ENCODE measurements around the gene OLFM4. TPM values are rescaled to one million over a fixed set of nuclear protein-coding genes. Genes with fewer than 3 reads are reported as not detected.

The OLFM4 gene
- total RNA-seq, 1 experiment from 2014 or later: 0.12 TPM

- Histone ChIP-seq H3K36me3 (ENCODE audit: control insufficient read depth in 1 of 2, insufficient read depth in 2 of 2, low read length in 2 of 2) (no peaks in the 10 kb centered on the region), H3K9me3 (ENCODE audit: control insufficient read depth in 1 of 2, insufficient read depth in 1 of 2, low read depth in 1 of 2, low read length in 2 of 2) (no peaks in the 10 kb centered on the region), H3K4me3 (replicated peaks in 1 of 2; ENCODE audit: low read depth in 1 of 2, low read length in 2 of 2) (no peak overlapping the region), H3K4me2 (ENCODE audit: low read length) (no peak overlapping the region), H4K20me1 (ENCODE audit: insufficient read depth) (no peaks in the 10 kb centered on the region), H3K79me2 (ENCODE audit: insufficient read depth, low read length) (no peaks in the 10 kb centered on the region), H3K27ac (ENCODE audit: low read depth, low read length) (no peak overlapping the region), H2AFZ (ENCODE audit: low read depth, low read length, poor library complexity, severe bottlenecking) (no peak overlapping the region), H3K9me2 (ENCODE audit: insufficient read depth) (no peaks in the 10 kb centered on the region), H3K4me1 (ENCODE audit: control insufficient read depth in 1 of 2, insufficient read depth in 2 of 2, low read length in 2 of 2) (no peaks in the 10 kb centered on the region), H3K9ac (ENCODE audit: low read length) (no peak overlapping the region), H3K27me3 (ENCODE audit: insufficient read depth, low read length) (no peaks in the 10 kb centered on the region; the same call in 1 of the 2 replicates)
- intact Hi-C loops (cut with micrococcal nuclease): no loop called here
- POLR2A ChIA-PET: no interaction called here
- ATAC-seq: no peak
- RAD21 ChIA-PET (ENCODE audit: low non-redundant PET in 1 of 2, low total read pairs in 2 of 2, uncharacterized antibody in 2 of 2, unreplicated experiment in 2 of 2): no interaction called here
- TF ChIP-seq SIN3A (IDR thresholded peaks at IDR 0.05; ENCODE audit: low read depth) (no peak), RAD21 (IDR thresholded peaks at IDR 0.05; ENCODE audit: low read depth) (no peak), ATF3 (IDR thresholded peaks at IDR 0.05) (no peak), CTCF (IDR thresholded peaks at IDR 0.05 in 2 of 3, conservative IDR thresholded peaks at IDR 0.05 in 1 of 3; ENCODE audit: borderline replicate concordance in 1 of 3, insufficient read depth in 1 of 3, low read depth in 2 of 3, low read length in 2 of 3) (no peak)
- BruUV-seq (replicated peaks): no TSS peak
- DNase-seq (ENCODE audit: low read depth, low spot score): no peak
- CTCF ChIA-PET: no interaction called here
Measured at GRCh38 chr13:53041968-53042516, 13.4 kb downstream of the OLFM4 start.

- BruUV-seq (replicated peaks): no TSS peak
- POLR2A ChIA-PET: no interaction called here
- no peak overlapping the region for H3K27ac ChIP-seq (ENCODE audit: low read depth, low read length)
- no peaks in the 10 kb centered on the region for H3K36me3 ChIP-seq (ENCODE audit: control insufficient read depth in 1 of 2, insufficient read depth in 2 of 2, low read length in 2 of 2)
- H3K9me3 ChIP-seq (ENCODE audit: control insufficient read depth in 1 of 2, insufficient read depth in 1 of 2, low read depth in 1 of 2, low read length in 2 of 2): no peaks in the 10 kb centered on the region
- no peak overlapping the region for H3K4me2 ChIP-seq (ENCODE audit: low read length)
- no peaks in the 10 kb centered on the region for H3K4me1 ChIP-seq (ENCODE audit: control insufficient read depth in 1 of 2, insufficient read depth in 2 of 2, low read length in 2 of 2)
- ATAC-seq (no peak), DNase-seq (ENCODE audit: low read depth, low spot score) (no peak)
- no peaks in the 10 kb centered on the region for H4K20me1 ChIP-seq (ENCODE audit: insufficient read depth)
- no peaks in the 10 kb centered on the region for H3K79me2 ChIP-seq (ENCODE audit: insufficient read depth, low read length)
- no peaks in the 10 kb centered on the region for H3K9me2 ChIP-seq (ENCODE audit: insufficient read depth)
- CTCF ChIA-PET: no interaction called here
- intact Hi-C loops (cut with micrococcal nuclease): no loop called here
- no peaks in the 10 kb centered on the region; the same call in 1 of the 2 replicates for H3K27me3 ChIP-seq (ENCODE audit: insufficient read depth, low read length)
- no peak overlapping the region for H3K4me3 ChIP-seq (replicated peaks in 1 of 2; ENCODE audit: low read depth in 1 of 2, low read length in 2 of 2)
- no peak overlapping the region for H3K9ac ChIP-seq (ENCODE audit: low read length)
- H2AFZ ChIP-seq (ENCODE audit: low read depth, low read length, poor library complexity, severe bottlenecking): no peak overlapping the region
- RAD21 ChIA-PET (ENCODE audit: low non-redundant PET in 1 of 2, low total read pairs in 2 of 2, uncharacterized antibody in 2 of 2, unreplicated experiment in 2 of 2): no interaction called here
- TF ChIP-seq POLR2A (IDR thresholded peaks at IDR 0.05; ENCODE audit: borderline replicate concordance, extremely low read depth, insufficient read depth, insufficient read length): no peak
- no peak for TF ChIP-seq EGR1 (IDR thresholded peaks at IDR 0.05; ENCODE audit: low read depth)
- TF ChIP-seq SRF (IDR thresholded peaks at IDR 0.05; ENCODE audit: low read depth): no peak
- TF ChIP-seq ELF1 (IDR thresholded peaks at IDR 0.05; ENCODE audit: borderline replicate concordance, low read depth): no peak
- TF ChIP-seq FOSL1 (IDR thresholded peaks at IDR 0.05; ENCODE audit: low read depth): no peak
- no peak for TF ChIP-seq YY1 (IDR thresholded peaks at IDR 0.05; ENCODE audit: extremely low read depth, insufficient replicate concordance, low read depth, low read length)
- no peak for TF ChIP-seq CTCF (IDR thresholded peaks at IDR 0.05 in 2 of 3, conservative IDR thresholded peaks at IDR 0.05 in 1 of 3; ENCODE audit: borderline replicate concordance in 1 of 3, insufficient read depth in 1 of 3, low read depth in 2 of 3, low read length in 2 of 3)
- TF ChIP-seq JUND (IDR thresholded peaks at IDR 0.05): no peak
- TF ChIP-seq TCF7L2 (IDR thresholded peaks at IDR 0.05; ENCODE audit: borderline replicate concordance, extremely low read depth, insufficient read depth, insufficient read length): no peak
- TF ChIP-seq EZH2phosphoT487 (IDR thresholded peaks at IDR 0.05; ENCODE audit: borderline replicate concordance): no peak
- TF ChIP-seq CBX3 (IDR thresholded peaks at IDR 0.05; ENCODE audit: low read depth): no peak
- TF ChIP-seq ATF3 (IDR thresholded peaks at IDR 0.05): no peak
- TF ChIP-seq ZFX (IDR thresholded peaks at IDR 0.05): no peak
- TF ChIP-seq EZH2 (IDR thresholded peaks at IDR 0.05): no peak
- no peak for TF ChIP-seq SP1 (IDR thresholded peaks at IDR 0.05; ENCODE audit: low read depth)
- no peak for TF ChIP-seq MAX (IDR thresholded peaks at IDR 0.05)
Measured at GRCh38 chr13:53042877-53043276, 14.3 kb downstream of the OLFM4 start.

Data from HCT116 (cell line).